ENCODE measurements around the gene EPHB2.

- TF ChIP-seq POLR2A (IDR thresholded peaks at IDR 0.05; ENCODE audit: low read depth, low read length) (no peak), POLR2AphosphoS5 (IDR thresholded peaks at IDR 0.05; ENCODE audit: low read depth, low read length) (no peak)
Measured at GRCh38 chr1:22808676-22809483, 98.2 kb downstream of the EPHB2 start.
